HepG2 (cell line): ENCODE results near the gene CTDNEP1. TPM values are rescaled to one million over a fixed set of nuclear protein-coding genes. Genes with fewer than 3 reads are reported as not detected.

Source experiments
- ATF7 ChIP-seq, 2 experiments: fragments of 450-650 bp in 1 of 2; sonication (generic) in 1 of 2; formaldehyde crosslinking in 1 of 2; IDR thresholded peaks; 2 replicates each; pipeline versions ENCODE4 v1.4.0 to v1.6.1; 2016 to 2020; ENCODE audit warnings: antibody characterized with exemption in 1 of 2, mild to moderate bottlenecking in 1 of 2, missing genetic modification reagents in 1 of 2
- FLYWCH1 ChIP-seq: sonication (generic); formaldehyde crosslinking; IDR thresholded peaks from 2 replicates; pipeline ENCODE4 v1.8.1; 2023; ENCODE audit warnings: mild to moderate bottlenecking, missing genetic modification reagents
- GTF2F1 ChIP-seq: fragments of 150-350 bp; IDR thresholded peaks from 2 replicates; pipeline ENCODE4 v1.6.1; 2014; ENCODE audit warnings: low read length
- IRF9 ChIP-seq: sonication (generic); formaldehyde crosslinking; IDR thresholded peaks from 2 replicates; pipeline ENCODE4 v1.8.0; 2022; ENCODE audit warnings: missing genetic modification reagents, mild to moderate bottlenecking, borderline replicate concordance
- MIXL1 ChIP-seq: IDR thresholded peaks from 2 replicates; pipeline ENCODE4 v1.6.1; 2016
- NFYC ChIP-seq: IDR thresholded peaks from 2 replicates; pipeline ENCODE4 v1.6.1; 2016; ENCODE audit warnings: missing genetic modification reagents, missing compliant biosample characterization
- NONO ChIP-seq, 2 experiments: fragments of 450-650 bp in 1 of 2; sonication (generic) in 1 of 2; formaldehyde crosslinking in 1 of 2; IDR thresholded peaks in 1 of 2; conservative IDR thresholded peaks in 1 of 2; 2 replicates each; pipeline versions ENCODE4 v1.6.1 to v1.8.0; 2017 to 2022; ENCODE audit warnings: mild to moderate bottlenecking in 1 of 2, missing genetic modification reagents in 1 of 2, moderate library complexity in 1 of 2
- POLR2A ChIP-seq, 2 experiments: IDR thresholded peaks; 2 replicates each; pipeline ENCODE4 v1.6.1; 2011; ENCODE audit warnings: low read depth in 2 of 2, low read length in 2 of 2, mild to moderate bottlenecking in 1 of 2, moderate library complexity in 1 of 2; ENCODE audit not compliant: insufficient read depth in 1 of 2
- RBM39 ChIP-seq: fragments of 200-400 bp; formaldehyde crosslinking; IDR thresholded peaks from one replicate; pipeline ENCODE4 v1.6.1; 2018; ENCODE audit warnings: antibody characterized with exemption, mild to moderate bottlenecking, low read depth, low read length; ENCODE audit not compliant: poor library complexity, severe bottlenecking
- STAG1 ChIP-seq: sonication (generic); formaldehyde crosslinking; IDR thresholded peaks from 2 replicates; pipeline ENCODE4 v1.4.0; 2020; ENCODE audit warnings: missing genetic modification reagents
- XRCC5 ChIP-seq: fragments of 200-400 bp; formaldehyde crosslinking; optimal IDR thresholded peaks from 2 replicates; pipeline ENCODE3; 2017; ENCODE audit warnings: mild to moderate bottlenecking, low read length
- ZBTB37 ChIP-seq: sonication (generic); formaldehyde crosslinking; IDR thresholded peaks from 2 replicates; pipeline ENCODE4 v1.4.0; 2020; ENCODE audit warnings: mild to moderate bottlenecking, missing genetic modification reagents
- ZMYM2 ChIP-seq: sonication (generic); formaldehyde crosslinking; IDR thresholded peaks from 2 replicates; pipeline ENCODE4 v1.8.0; 2022; ENCODE audit warnings: mild to moderate bottlenecking, missing genetic modification reagents
- ZNF331 ChIP-seq: sonication (generic); formaldehyde crosslinking; IDR thresholded peaks from 2 replicates; pipeline ENCODE4 v1.4.0; 2020; ENCODE audit warnings: missing genetic modification reagents
- ZNF333 ChIP-seq: sonication (generic); formaldehyde crosslinking; IDR thresholded peaks from 2 replicates; pipeline ENCODE4 v1.4.0; 2020; ENCODE audit warnings: mild to moderate bottlenecking, missing genetic modification reagents, borderline replicate concordance
- ZNF577 ChIP-seq: sonication (generic); formaldehyde crosslinking; IDR thresholded peaks from 2 replicates; pipeline ENCODE4 v1.4.0; 2020; ENCODE audit warnings: mild to moderate bottlenecking, low read depth, missing genetic modification reagents, borderline replicate concordance
- ZNF737 ChIP-seq: sonication (generic); formaldehyde crosslinking; IDR thresholded peaks from 2 replicates; pipeline ENCODE4 v1.5.0; 2020; ENCODE audit warnings: missing genetic modification reagents, mild to moderate bottlenecking, borderline replicate concordance
- ZNF790 ChIP-seq: sonication (generic); formaldehyde crosslinking; IDR thresholded peaks from 2 replicates; pipeline ENCODE4 v1.8.0; 2022; ENCODE audit warnings: missing genetic modification reagents, mild to moderate bottlenecking, borderline replicate concordance
- ZNF883 ChIP-seq: sonication (generic); formaldehyde crosslinking; IDR thresholded peaks from 2 replicates; pipeline ENCODE4 v1.5.1; 2020; ENCODE audit warnings: mild to moderate bottlenecking, missing genetic modification reagents; ENCODE audit errors: not compliant biosample characterization
- polyA plus RNA-seq, 8 experiments: library from polyadenylated mRNA; depleted of rRNA in 3 of 8; stranded (reverse) in 7 of 8; unstranded in 1 of 8; fragments of >200 nt; fragmentation: Illumina TruSeq in 4 of 8; extraction: Trizol in 4 of 8; gene quantifications; 2 replicates each; pipeline versions ENCODE4 v1.2.1 to v1.2.3, GENCODE V29; 2011 to 2016; ENCODE audit warnings: low read depth in 4 of 8, missing spikeins in 1 of 8, mixed read lengths in 1 of 8; ENCODE audit not compliant: insufficient read depth in 1 of 8
- total RNA-seq, 5 experiments: library from RNA; depleted of rRNA; stranded (reverse); fragments of >200 nt; fragmentation: Illumina TruSeq; extraction: Trizol; gene quantifications; 2 replicates each; pipeline ENCODE4 v1.2.3, GENCODE V29; 2016; ENCODE audit warnings: low read depth in 1 of 5
- TF ChIP-seq, protein P1 (sequence below): sonication (generic); formaldehyde crosslinking; conservative IDR thresholded peaks from 2 replicates; pipeline ENCODE4 v1.4.0; 2020; ENCODE audit warnings: missing genetic modification reagents
- TF ChIP-seq, protein P2 (sequence below): sonication (generic); formaldehyde crosslinking; IDR thresholded peaks from 2 replicates; pipeline ENCODE4 v1.4.0; 2020; ENCODE audit warnings: low read depth, missing genetic modification reagents

The CTDNEP1 gene
- total and polyA plus RNA-seq, 2 of the 13 experiments (the other 11 are each of a cell fraction or from before 2014, with no cell fraction given) = 19.8 to 118 TPM

DNA sequence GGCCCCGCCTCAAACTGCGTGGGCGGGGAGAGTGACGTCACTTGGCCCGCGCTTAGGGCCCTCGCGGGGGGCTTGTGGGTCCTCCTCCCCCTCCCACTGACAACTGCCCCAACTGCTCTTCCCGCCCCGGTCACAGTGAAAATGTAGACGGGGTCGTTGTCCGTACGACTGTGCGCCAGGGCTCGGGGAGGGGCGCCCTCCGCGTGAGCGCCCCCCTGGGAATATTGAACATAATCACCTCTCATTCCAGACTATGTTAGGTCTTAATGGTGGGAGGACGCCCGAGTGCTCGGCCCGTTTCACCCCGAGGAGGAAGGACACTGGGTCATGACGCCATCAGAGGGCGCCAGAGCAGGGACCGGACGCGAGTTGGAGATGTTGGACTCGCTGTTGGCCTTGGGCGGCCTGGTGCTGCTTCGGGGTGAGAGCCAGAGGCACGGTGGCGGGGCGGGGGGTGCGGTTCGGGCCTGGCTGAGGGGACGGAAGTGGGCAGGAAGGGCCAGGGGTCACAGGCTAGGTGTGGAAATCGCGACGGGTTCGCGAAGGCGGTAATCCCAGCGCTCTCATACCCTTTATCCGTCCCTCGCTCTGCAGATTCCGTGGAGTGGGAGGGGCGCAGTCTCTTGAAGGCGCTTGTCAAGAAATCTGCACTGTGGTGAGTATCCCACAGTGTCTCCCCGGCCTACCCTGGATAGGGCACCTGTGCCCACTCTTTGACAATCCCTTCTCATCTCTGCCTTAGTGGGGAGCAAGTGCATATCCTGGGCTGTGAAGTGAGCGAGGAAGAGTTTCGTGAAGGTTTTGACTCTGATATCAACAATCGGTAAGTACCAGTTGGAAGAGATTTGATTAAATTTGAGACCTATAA, 876 bp upstream of the CTDNEP1 start, which contains the start of gene ELP5 (continued):
- TF ChIP-seq, protein P1, sequence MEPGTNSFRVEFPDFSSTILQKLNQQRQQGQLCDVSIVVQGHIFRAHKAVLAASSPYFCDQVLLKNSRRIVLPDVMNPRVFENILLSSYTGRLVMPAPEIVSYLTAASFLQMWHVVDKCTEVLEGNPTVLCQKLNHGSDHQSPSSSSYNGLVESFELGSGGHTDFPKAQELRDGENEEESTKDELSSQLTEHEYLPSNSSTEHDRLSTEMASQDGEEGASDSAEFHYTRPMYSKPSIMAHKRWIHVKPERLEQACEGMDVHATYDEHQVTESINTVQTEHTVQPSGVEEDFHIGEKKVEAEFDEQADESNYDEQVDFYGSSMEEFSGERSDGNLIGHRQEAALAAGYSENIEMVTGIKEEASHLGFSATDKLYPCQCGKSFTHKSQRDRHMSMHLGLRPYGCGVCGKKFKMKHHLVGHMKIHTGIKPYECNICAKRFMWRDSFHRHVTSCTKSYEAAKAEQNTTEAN (CRISPR knock-in tag) = peak; percentile 67
- TF ChIP-seq STAG1 (CRISPR knock-in tag) (peak; percentile 65), ZMYM2 (CRISPR knock-in tag) (no peak; the same call in 1 of the 2 replicates), POLR2A (IDR thresholded peaks at IDR 0.05; ENCODE audit: insufficient read depth in 1 of 2, low read depth in 2 of 2, low read length in 2 of 2) (peak; percentile 44 to 86), ATF7 (IDR thresholded peaks at IDR 0.05) (peak; percentile 98), ATF7 (CRISPR knock-in tag; IDR thresholded peaks at IDR 0.05) (peak; percentile 86; the same call in 1 of the 2 replicates), ZNF737 (CRISPR knock-in tag) (no peak), ZNF577 (CRISPR knock-in tag) (no peak), ZNF883 (CRISPR knock-in tag) (no peak), XRCC5 (peak; percentile 33), IRF9 (CRISPR knock-in tag) (no peak; the same call in 1 of the 2 replicates), ZNF331 (peak; percentile 65; the same call in 1 of the 2 replicates), GTF2F1 (peak; percentile 40; the same call in 1 of the 2 replicates), MIXL1 (CRISPR knock-in tag) (0 out of 2 replicates have a peak, but pooled peaks have one; percentile 28), ZNF790 (CRISPR knock-in tag) (0 out of 2 replicates have a peak, but pooled peaks have one; percentile 66), ZNF333 (CRISPR knock-in tag) (peak; percentile 87; the same call in 1 of the 2 replicates), RBM39 (peak; percentile 79), FLYWCH1 (CRISPR knock-in tag) (no peak), ZBTB37 (CRISPR knock-in tag) (no peak), NONO (IDR thresholded peaks at IDR 0.05) (no peak), NONO (CRISPR knock-in tag; conservative IDR thresholded peaks at IDR 0.05) (peak; percentile 88), NFYC (CRISPR knock-in tag) (0 out of 2 replicates have a peak, but pooled peaks have one; percentile 23)
- TF ChIP-seq, protein P2, sequence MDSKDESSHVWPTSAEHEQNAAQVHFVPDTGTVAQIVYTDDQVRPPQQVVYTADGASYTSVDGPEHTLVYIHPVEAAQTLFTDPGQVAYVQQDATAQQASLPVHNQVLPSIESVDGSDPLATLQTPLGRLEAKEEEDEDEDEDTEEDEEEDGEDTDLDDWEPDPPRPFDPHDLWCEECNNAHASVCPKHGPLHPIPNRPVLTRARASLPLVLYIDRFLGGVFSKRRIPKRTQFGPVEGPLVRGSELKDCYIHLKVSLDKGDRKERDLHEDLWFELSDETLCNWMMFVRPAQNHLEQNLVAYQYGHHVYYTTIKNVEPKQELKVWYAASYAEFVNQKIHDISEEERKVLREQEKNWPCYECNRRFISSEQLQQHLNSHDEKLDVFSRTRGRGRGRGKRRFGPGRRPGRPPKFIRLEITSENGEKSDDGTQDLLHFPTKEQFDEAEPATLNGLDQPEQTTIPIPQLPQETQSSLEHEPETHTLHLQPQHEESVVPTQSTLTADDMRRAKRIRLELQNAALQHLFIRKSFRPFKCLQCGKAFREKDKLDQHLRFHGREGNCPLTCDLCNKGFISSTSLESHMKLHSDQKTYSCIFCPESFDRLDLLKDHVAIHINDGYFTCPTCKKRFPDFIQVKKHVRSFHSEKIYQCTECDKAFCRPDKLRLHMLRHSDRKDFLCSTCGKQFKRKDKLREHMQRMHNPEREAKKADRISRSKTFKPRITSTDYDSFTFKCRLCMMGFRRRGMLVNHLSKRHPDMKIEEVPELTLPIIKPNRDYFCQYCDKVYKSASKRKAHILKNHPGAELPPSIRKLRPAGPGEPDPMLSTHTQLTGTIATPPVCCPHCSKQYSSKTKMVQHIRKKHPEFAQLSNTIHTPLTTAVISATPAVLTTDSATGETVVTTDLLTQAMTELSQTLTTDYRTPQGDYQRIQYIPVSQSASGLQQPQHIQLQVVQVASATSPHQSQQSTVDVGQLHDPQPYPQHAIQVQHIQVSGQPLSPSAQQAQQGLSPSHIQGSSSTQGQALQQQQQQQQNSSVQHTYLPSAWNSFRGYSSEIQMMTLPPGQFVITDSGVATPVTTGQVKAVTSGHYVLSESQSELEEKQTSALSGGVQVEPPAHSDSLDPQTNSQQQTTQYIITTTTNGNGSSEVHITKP (CRISPR knock-in tag) = peak; percentile 49; the same call in 1 of the 2 replicates
